Choroid plexus epithelial cell (primary cell): ENCODE results near the gene PCDHGB3.
"Not testable (repeated sequence)": the region's sequence is repeated elsewhere in the genome, so short reads cannot be mapped to it uniquely, and the experiment has no call there.

Source experiments
- DNase-seq: peaks from one replicate; pipeline ENCODE4 v3.0.0-alpha.2; 2010; ENCODE audit warnings: low read depth
- H3K4me3 ChIP-seq: 2 replicates; pipeline ENCODE4 v1.5.1; 2011; ENCODE audit warnings: low read depth, mild to moderate bottlenecking, control low read depth, low read length, moderate library complexity
- TF ChIP-seq, protein P1 (sequence below): conservative IDR thresholded peaks from 2 replicates; pipeline ENCODE4 v1.5.1; 2011; ENCODE audit warnings: low read depth, mild to moderate bottlenecking, control low read depth, inconsistent platforms, low read length, moderate library complexity

Gene PCDHGB3

GRCh38 chr5:141409598-141410306, 39.7 kb downstream of the PCDHGB3 start:
- no peak overlapping the region for H3K4me3 ChIP-seq
- TF ChIP-seq, protein P1, sequence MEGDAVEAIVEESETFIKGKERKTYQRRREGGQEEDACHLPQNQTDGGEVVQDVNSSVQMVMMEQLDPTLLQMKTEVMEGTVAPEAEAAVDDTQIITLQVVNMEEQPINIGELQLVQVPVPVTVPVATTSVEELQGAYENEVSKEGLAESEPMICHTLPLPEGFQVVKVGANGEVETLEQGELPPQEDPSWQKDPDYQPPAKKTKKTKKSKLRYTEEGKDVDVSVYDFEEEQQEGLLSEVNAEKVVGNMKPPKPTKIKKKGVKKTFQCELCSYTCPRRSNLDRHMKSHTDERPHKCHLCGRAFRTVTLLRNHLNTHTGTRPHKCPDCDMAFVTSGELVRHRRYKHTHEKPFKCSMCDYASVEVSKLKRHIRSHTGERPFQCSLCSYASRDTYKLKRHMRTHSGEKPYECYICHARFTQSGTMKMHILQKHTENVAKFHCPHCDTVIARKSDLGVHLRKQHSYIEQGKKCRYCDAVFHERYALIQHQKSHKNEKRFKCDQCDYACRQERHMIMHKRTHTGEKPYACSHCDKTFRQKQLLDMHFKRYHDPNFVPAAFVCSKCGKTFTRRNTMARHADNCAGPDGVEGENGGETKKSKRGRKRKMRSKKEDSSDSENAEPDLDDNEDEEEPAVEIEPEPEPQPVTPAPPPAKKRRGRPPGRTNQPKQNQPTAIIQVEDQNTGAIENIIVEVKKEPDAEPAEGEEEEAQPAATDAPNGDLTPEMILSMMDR, result no peak
- DNase-seq, result no peak

- no peak overlapping the region for H3K4me3 ChIP-seq
- DNase-seq, result no peak
- TF ChIP-seq, protein P1, result no peak
These were observed 41.5 kb downstream of the PCDHGB3 start for GRCh38 chr5:141411575-141411974.

- peak; percentile 83 for DNase-seq
- peak within 1 kb of the TSS; percentile 57 for H3K4me3 ChIP-seq
- TF ChIP-seq, protein P1, result peak; percentile 75
These were observed 43.0 kb downstream of the PCDHGB3 start, which contains the start of gene PCDHGA10 for GRCh38 chr5:141412854-141413539. Gene PCDHGA10 (plus strand): TSS chr5:141412987. CDS start chr5:141413176, 189 bp downstream.

- DNase-seq, result no peak
- H3K4me3 ChIP-seq, result peak overlapping the region; percentile 57
- TF ChIP-seq, protein P1, result no peak
These were observed 43.6 kb downstream of the PCDHGB3 start for GRCh38 chr5:141413540-141414069.

GRCh38 chr5:141414548-141415274, 44.7 kb downstream of the PCDHGB3 start:
- not testable (repeated sequence) for DNase-seq, H3K4me3 ChIP-seq

- H3K4me3 ChIP-seq, DNase-seq: not testable (repeated sequence)
These were observed 45.2 kb downstream of the PCDHGB3 start for GRCh38 chr5:141415275-141415618.

GRCh38 chr5:141417494-141418172, 47.6 kb downstream of the PCDHGB3 start, which contains the start of gene PCDHGB7:
Gene PCDHGB7 (plus strand): TSS chr5:141417677. CDS start chr5:141417860, 183 bp downstream.
- peak within 1 kb of the TSS; percentile 58 for H3K4me3 ChIP-seq
- peak; percentile 87 for DNase-seq

More at GRCh38 chr5:141417494-141418172, 47.6 kb downstream of the PCDHGB3 start, which contains the start of gene PCDHGB7:
- TF ChIP-seq, protein P1, result peak; percentile 86
